Measurements from ENCODE around the gene NCF4.

The NCF4 gene

DNA sequence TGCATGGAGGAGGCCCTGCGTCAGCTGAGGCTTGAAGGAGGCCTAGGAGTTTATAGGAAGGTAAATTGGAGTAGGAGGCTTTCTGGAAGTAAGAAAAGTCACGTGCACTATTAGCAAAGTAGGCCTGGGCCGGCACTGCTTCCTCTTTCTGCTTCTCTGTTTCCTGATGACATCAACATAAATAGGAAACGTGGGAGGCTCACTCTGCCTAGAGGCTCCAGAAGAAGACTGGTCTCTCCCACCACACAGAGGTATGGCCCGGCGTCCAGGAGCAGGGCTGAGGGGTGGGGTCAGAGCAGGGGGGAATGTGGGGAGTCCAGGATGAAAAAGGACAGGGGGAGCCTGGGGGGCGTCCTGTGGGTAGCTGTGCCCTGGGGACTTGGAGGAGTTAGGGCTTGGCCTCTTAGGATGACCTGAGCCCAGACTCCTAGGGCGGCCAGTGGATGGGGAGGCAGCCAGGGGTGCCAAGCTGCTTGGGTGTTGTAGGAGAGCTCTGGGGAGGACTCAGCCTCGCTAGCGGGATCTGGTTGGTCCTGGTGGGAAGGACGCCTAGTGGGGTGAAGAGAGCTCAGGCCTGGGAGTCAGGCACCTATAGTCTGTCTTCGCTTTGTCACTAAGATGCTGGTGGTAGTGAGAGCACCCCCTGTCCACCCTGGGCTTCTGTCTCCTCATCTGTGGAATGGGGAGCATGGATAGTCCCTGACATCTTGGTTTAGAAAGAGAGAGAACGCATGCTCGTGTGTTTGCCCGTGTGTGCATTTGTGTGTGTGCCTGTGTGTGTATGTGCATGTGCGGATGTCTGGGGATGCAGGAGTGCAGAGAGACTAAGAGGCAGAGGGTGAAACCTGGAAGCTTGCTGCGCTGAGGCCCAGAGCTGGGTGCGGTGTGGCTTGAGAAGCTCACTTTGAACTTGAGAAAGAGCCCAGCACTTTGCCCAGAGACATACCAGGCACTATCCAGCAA is 52.9 kb downstream of the NCF4 start, which contains the start of gene CSF2RB:
Gene CSF2RB (plus strand): TSS at position 202 of the 963 bp plus-strand sequence. CDS start 8,580 bp downstream, outside the sequence.
- peaks cover 10% of the 10 kb centered on the region; the same call in 1 of the 2 replicates for H4K20me1 ChIP-seq
- H3K9ac ChIP-seq: peak within 1 kb of the TSS; percentile 83
- H3K36me3 ChIP-seq: peaks cover 5% of the 10 kb centered on the region
- H3K4me3 ChIP-seq: peak within 1 kb of the TSS; percentile 74
- peak within 1 kb of the TSS; percentile 88 for H3K27ac ChIP-seq
- H3K4me1 ChIP-seq: peaks cover 26% of the 10 kb centered on the region
- TF ChIP-seq Cebpa-rat (IDR thresholded peaks at IDR 0.05): no peak
- peaks cover 4% of the 10 kb centered on the region; the same call in 1 of the 2 replicates for H3K9me3 ChIP-seq
- H3K4me2 ChIP-seq: peak within 1 kb of the TSS; percentile 95
- no peaks in the 10 kb centered on the region for H3K27me3 ChIP-seq

DNA sequence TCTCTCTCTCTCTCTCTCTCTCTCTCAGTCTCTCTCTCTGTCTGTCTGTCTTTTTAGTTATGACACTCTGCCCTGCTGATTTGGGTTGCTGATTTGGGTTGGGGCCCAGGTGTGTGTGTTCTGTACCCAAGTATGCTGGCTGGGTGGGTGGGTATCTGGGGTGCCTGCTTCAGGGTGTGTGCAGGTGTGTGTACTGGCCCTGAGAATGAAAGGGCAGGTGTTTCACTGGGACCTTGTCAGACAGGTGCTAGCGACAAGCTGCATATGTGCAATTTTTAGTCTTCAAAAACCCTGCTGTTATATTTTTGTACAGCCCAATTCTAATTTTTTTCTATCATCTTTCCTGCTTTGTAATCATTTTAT is 53.6 kb downstream of the NCF4 start:
- Histone ChIP-seq H3K27ac (peak overlapping the region; percentile 88), H3K4me2 (peak overlapping the region; percentile 95), H4K20me1 (peaks cover 10% of the 10 kb centered on the region; the same call in 1 of the 2 replicates), H3K4me1 (peaks cover 26% of the 10 kb centered on the region), H3K9ac (peak overlapping the region; percentile 83), H3K36me3 (peaks cover 12% of the 10 kb centered on the region), H3K27me3 (no peaks in the 10 kb centered on the region), H3K9me3 (peaks cover 5% of the 10 kb centered on the region; the same call in 1 of the 2 replicates), H3K4me3 (peak overlapping the region; percentile 74)
- TF ChIP-seq Cebpa-rat (IDR thresholded peaks at IDR 0.05): no peak

DNA sequence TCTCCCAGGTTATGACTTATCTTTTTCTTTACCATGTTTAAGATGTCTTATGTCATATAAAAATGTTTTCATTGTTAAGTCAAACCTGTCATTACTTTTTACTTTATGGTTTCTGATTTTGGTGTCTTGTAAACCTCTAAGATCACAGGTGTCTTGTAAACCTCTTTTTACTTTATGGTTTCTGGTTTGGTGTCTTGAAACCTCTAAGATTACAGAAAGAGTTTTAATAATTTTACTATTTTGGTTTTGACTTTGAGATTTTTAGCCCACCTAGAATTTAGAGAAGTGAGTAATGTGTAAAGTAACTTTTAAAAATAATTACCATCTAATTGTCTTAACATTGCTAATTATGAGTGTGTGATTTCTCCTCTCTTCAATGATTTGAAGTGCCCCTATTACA is 55.2 kb downstream of the NCF4 start:
- Histone ChIP-seq H4K20me1 (peaks cover 10% of the 10 kb centered on the region; the same call in 1 of the 2 replicates), H3K4me2 (no peak overlapping the region), H3K4me1 (peaks cover 36% of the 10 kb centered on the region), H3K36me3 (peaks cover 14% of the 10 kb centered on the region), H3K27ac (no peak overlapping the region), H3K27me3 (no peaks in the 10 kb centered on the region), H3K4me3 (no peak overlapping the region), H3K9me3 (peaks cover 5% of the 10 kb centered on the region; the same call in 1 of the 2 replicates), H3K9ac (no peak overlapping the region)
- no peak for TF ChIP-seq Cebpa-rat (IDR thresholded peaks at IDR 0.05)

DNA sequence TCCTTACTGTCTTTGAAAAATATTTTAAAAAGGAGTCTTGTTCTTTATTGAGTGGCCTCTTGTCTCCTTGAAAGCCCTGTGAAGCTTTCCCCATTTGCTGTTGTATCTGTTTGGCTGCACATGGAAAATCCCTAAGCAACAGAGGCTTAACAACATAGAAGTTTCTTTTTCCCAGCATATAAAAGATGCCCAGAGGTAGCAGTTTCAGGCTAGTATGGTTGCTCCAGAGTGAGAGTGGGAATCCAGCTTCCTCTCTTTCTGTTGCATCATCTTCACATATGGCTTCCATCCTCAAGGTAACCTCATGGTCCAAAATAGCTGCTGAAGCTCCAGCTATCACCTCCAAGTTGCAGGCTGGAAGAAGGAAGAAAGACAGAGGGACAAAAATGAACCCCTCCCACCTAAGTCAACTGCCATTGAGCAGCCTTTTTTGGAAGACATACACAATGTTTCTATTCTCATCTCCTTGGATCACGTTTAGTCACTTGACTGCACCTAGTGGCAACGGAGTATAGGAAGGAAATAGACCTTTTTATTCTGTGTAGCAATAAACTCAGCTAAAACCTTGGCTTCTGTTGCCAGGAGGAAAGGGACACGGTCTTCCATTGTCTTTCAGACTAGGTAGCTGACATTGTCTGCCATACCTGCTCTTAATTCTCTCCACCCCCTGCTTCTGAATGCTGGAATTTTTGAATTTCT is 57.9 kb downstream of the NCF4 start:
- Histone ChIP-seq H3K36me3 (peaks cover 33% of the 10 kb centered on the region), H3K9me3 (peaks cover 5% of the 10 kb centered on the region; the same call in 1 of the 2 replicates), H3K4me2 (no peak overlapping the region), H4K20me1 (peaks cover 22% of the 10 kb centered on the region; the same call in 1 of the 2 replicates), H3K4me1 (peaks cover 54% of the 10 kb centered on the region), H3K27ac (no peak overlapping the region), H3K9ac (no peak overlapping the region), H3K4me3 (no peak overlapping the region), H3K27me3 (no peaks in the 10 kb centered on the region)
- TF ChIP-seq Cebpa-rat (IDR thresholded peaks at IDR 0.05): no peak

DNA sequence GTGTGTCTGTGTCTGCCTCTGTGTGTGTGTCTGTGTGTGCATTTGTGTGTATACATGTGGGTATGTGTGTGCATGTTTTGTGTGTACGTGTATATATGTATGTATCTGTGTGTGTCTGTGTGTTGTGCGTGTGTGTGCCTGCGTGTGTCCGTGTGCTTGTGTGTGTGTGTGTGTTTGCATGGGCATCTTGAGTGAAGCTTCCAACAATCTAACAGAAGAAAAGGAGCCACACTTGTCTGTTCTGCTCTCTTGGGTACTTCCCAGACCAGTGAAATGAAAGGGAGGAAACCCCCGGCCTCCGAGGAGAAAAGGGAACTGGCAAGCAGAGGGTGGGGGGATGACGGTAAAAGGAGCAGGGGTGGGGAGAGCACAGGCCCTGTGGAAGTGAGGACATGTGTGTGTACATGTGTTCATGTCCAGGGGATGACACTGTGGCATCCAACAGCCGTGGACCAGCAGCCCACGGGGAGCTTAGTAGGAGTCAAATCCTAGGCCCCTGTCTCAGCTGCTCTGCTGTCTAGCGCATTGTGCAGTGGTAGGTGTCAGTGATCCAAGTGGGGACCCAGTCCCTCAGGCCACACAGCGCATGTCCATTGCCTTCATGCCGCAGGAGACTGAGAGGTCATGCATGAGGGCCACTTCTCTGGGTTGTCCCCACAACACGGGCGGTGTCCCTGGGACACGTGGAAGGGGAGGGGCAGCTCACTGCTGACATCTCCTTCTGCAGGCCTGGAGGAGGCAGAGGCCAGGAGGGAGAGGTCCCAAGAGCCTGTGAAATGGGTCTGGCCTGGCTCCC is 60.7 kb downstream of the NCF4 start:
- Histone ChIP-seq H3K27ac (peak overlapping the region; percentile 62), H3K27me3 (no peaks in the 10 kb centered on the region), H3K4me2 (peak overlapping the region; percentile 82), H3K9ac (peak overlapping the region; percentile 30), H3K4me1 (peaks cover 50% of the 10 kb centered on the region), H3K9me3 (peaks cover 5% of the 10 kb centered on the region; the same call in 1 of the 2 replicates), H4K20me1 (peaks cover 18% of the 10 kb centered on the region; the same call in 1 of the 2 replicates), H3K36me3 (peaks cover 58% of the 10 kb centered on the region), H3K4me3 (no peak overlapping the region)
- TF ChIP-seq Cebpa-rat (IDR thresholded peaks at IDR 0.05): no peak

DNA sequence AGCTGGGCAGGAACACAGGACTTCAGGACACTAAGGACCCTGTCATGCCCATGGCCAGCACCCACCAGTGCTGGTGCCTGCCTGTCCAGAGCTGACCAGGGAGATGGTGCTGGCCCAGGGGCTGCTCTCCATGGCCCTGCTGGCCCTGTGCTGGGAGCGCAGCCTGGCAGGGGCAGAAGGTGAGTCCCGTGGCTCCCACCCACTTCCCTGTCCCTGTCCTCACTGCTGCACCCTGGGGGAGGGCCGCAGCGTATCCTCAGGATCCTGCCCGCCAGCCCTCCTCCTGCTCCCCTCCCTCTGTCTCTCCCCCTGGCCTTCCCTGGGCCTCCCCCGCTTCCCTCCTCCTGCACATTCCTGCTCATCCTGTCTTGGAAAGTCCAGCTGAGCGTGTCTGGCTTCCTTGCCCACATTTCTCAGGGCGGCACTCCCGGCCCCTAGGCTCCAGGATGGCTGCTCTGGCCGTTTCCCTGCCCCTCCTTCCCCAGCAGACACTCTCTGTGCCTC is 61.4 kb downstream of the NCF4 start:
- Histone ChIP-seq H3K9ac (peak overlapping the region; percentile 30; the same call in 1 of the 2 replicates), H3K27me3 (no peaks in the 10 kb centered on the region), H3K36me3 (peaks cover 65% of the 10 kb centered on the region)

DNA sequence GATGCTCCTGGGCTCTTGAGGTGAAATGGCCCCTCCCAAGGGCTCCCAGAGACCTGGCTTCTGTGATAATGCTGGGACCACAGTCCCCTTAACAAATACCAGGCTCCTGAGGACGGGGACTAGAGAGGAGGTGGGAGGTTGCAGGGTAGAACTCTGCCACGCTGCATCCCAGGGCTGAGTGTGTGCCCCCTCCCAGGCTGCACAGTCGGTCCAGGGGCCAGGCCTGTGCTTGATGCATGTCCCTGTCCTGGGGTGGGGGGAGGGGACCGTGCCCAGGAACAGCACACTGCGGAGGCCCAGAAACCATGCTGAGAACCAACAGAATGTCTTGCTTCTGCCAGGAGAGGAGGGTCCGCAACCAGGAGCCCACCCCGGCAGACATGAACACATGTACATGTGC is 61.9 kb downstream of the NCF4 start:
- TF ChIP-seq Cebpa-rat (IDR thresholded peaks at IDR 0.05): no peak
- Histone ChIP-seq H3K9me3 (peaks cover 5% of the 10 kb centered on the region; the same call in 1 of the 2 replicates), H3K4me2 (0 out of 2 replicates have a peak overlapping the region, but pooled peaks have one; percentile 82)

More for the DNA sequence above, 61.4 kb downstream of the NCF4 start:
- no peak for TF ChIP-seq Cebpa-rat (IDR thresholded peaks at IDR 0.05)
- H4K20me1 ChIP-seq: peaks cover 16% of the 10 kb centered on the region; the same call in 1 of the 2 replicates
- peaks cover 5% of the 10 kb centered on the region; the same call in 1 of the 2 replicates for H3K9me3 ChIP-seq
- peak overlapping the region; percentile 62 for H3K27ac ChIP-seq
- peaks cover 57% of the 10 kb centered on the region for H3K4me1 ChIP-seq
- H3K4me2 ChIP-seq: peak overlapping the region; percentile 82
- no peak overlapping the region for H3K4me3 ChIP-seq

DNA sequence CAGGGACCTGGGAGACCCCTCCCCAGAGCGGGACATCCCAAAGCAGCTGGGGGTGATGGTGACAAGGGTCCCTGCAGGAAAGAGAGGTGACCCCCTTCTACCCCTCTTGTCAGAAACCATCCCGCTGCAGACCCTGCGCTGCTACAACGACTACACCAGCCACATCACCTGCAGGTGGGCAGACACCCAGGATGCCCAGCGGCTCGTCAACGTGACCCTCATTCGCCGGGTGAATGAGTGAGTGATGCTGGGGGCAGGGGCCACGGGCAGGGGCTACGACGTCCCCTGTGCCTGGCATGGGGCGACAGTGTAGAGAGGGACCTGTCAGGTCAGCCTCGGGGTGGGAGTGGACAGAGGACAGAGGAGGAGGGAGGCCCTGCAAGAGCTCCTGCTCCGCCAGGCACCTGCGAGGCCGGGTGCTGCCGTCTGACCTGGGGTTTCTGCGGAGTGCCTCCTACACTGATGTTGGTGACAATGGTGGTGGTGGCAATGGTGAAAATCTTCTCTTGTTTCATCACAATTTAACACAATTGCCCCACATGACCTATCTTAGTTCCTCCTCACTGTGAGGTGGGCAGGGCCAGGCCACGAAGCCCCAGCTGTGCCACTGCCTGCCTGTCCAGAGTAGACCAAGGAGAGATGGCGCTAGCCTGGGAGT is 62.5 kb downstream of the NCF4 start:
- H3K4me2 ChIP-seq: no peak overlapping the region
- no peaks in the 10 kb centered on the region for H3K27me3 ChIP-seq
- no peak for TF ChIP-seq Cebpa-rat (IDR thresholded peaks at IDR 0.05)
- peaks cover 12% of the 10 kb centered on the region; the same call in 1 of the 2 replicates for H4K20me1 ChIP-seq
- peaks cover 68% of the 10 kb centered on the region for H3K4me1 ChIP-seq
- H3K4me3 ChIP-seq: no peak overlapping the region
- no peak overlapping the region for H3K9ac ChIP-seq
- H3K9me3 ChIP-seq: peaks cover 5% of the 10 kb centered on the region; the same call in 1 of the 2 replicates
- peak overlapping the region; percentile 62; the same call in 1 of the 2 replicates for H3K27ac ChIP-seq
- peaks cover 65% of the 10 kb centered on the region for H3K36me3 ChIP-seq

More for the DNA sequence above, 61.9 kb downstream of the NCF4 start:
- peak overlapping the region; percentile 62 for H3K27ac ChIP-seq
- H4K20me1 ChIP-seq: peaks cover 12% of the 10 kb centered on the region; the same call in 1 of the 2 replicates
- no peak overlapping the region for H3K9ac ChIP-seq
- H3K27me3 ChIP-seq: no peaks in the 10 kb centered on the region
- peaks cover 66% of the 10 kb centered on the region for H3K36me3 ChIP-seq
- no peak overlapping the region for H3K4me3 ChIP-seq
- peaks cover 62% of the 10 kb centered on the region for H3K4me1 ChIP-seq
